Psoas muscle (tissue), 8 donors: ENCODE measurements around the gene BTBD17. TPM values are rescaled to one million over a fixed set of nuclear protein-coding genes. Genes with fewer than 3 reads are reported as not detected.

Experiments used
- ATAC-seq, 4 donors: fragments of 200-7000 bp; cut with Tn5 transposase; one replicate each; pipeline ENCODE4 v1.9.1; 2020; ENCODE audit warnings: moderate library complexity in 3 of 4, mild to moderate bottlenecking in 2 of 4
- DNase-seq, 2 donors: peaks; one replicate each; pipeline ENCODE4 v3.0.0-alpha.2; 2020
- H3K27ac ChIP-seq: fragments of 200-600 bp; one replicate; pipeline ENCODE4 v1.8.0; 2022
- H3K27me3 ChIP-seq, 3 donors: fragments of 200-600 bp in 1 of 3; one replicate each; pipeline versions ENCODE4 v1.6.1 to v1.8.0; 2013 to 2022; ENCODE audit warnings: low read length in 2 of 3, mild to moderate bottlenecking in 2 of 3, moderate library complexity in 1 of 3; ENCODE audit not compliant: insufficient read depth in 3 of 3
- H3K36me3 ChIP-seq, 2 donors: fragments of 200-600 bp in 1 of 2; one replicate each; pipeline versions ENCODE4 v1.6.1 to v1.8.0; 2013 to 2022; ENCODE audit warnings: low read depth in 1 of 2, mild to moderate bottlenecking in 1 of 2, moderate library complexity in 1 of 2; ENCODE audit not compliant: insufficient read depth in 1 of 2
- H3K4me1 ChIP-seq: fragments of 200-600 bp; one replicate; pipeline ENCODE4 v1.8.0; 2022
- H3K4me3 ChIP-seq: fragments of 200-600 bp; one replicate; pipeline ENCODE4 v1.8.0; 2022; ENCODE audit warnings: mild to moderate bottlenecking
- H3K9me3 ChIP-seq: fragments of 200-600 bp; one replicate; pipeline ENCODE4 v1.8.0; 2022
- CTCF ChIP-seq: fragments of 200-600 bp; IDR thresholded peaks from one replicate; pipeline ENCODE4 v1.8.0; 2022; ENCODE audit warnings: antibody characterized with exemption
- WGBS, 3 donors: extraction: QIAGEN DNeasy Blood & Tissue Kit; methylation state at CpG; one replicate each; pipeline versions ENCODE4 v1.1.6 to v1.1.7; 2013; 5-methylcytosine and 5-hydroxymethylcytosine counted together
- intact Hi-C, 2 donors: fragments of 100-400 bp; cut with DNase I; formaldehyde crosslinking; loops; one replicate each; pipeline versions ENCODE4 v1.11.0 to v1.14.2; 2022
- polyA plus RNA-seq, 3 donors: library from polyadenylated mRNA; stranded (reverse); fragments of 200-250 nt; gene quantifications; one replicate each; pipeline ENCODE4 v1.2.3, GENCODE V29; 2013
- total RNA-seq, 4 donors: library from RNA; stranded (reverse); fragmentation: NEBNext Ultra II Directional in 2 of 4; extraction: Animal tissue kit (Norgen Biotek cat#: 25700) in 2 of 4; gene quantifications; one replicate each; pipeline versions ENCODE4 v1.2.1 to v1.2.4, GENCODE V29; 2021 to 2023
- donor health status: healthy with polysubstance abuse.
- donor health status: DM: no; HTN: no; CAD: no; lungs with moderate emphysema.
- donor health status: Bipolar disorder and iron deficiency.
- donor health status: healthy.
- donor health status: DM: yes; HTN: yes; CAD: no.
- donor health status: DM: no; HTN: no; CAD: no.
- donor health status: DM: no; HTN: no; CAD: no.
- donor health status: DM: yes; HTN: yes; CAD: no.

BTBD17 gene
- total and polyA plus RNA-seq, 7 donors = not detected

GRCh38 chr17:74336307-74336706 is 25.4 kb downstream of the BTBD17 start:
- Histone ChIP-seq H3K4me1 (no peaks in the 10 kb centered on the region), H3K27me3 (peaks cover 0 to 13% (median 4%) of the 10 kb centered on the region in 3 donors), H3K4me3 (no peak overlapping the region), H3K36me3 (no peaks in the 10 kb centered on the region), H3K9me3 (no peaks in the 10 kb centered on the region), H3K27ac (no peak overlapping the region)
- 71 to 76% (median 74%) methylated on average over 7 of the region's 7 CpGs for WGBS, 3 donors
- ATAC-seq (no peak), DNase-seq (no peak)
- no peak for TF ChIP-seq CTCF
- intact Hi-C loops = no loop called here

- Histone ChIP-seq H3K4me1 (no peaks in the 10 kb centered on the region), H3K9me3 (no peaks in the 10 kb centered on the region), H3K27me3 (peaks cover 0 to 13% (median 4%) of the 10 kb centered on the region in 3 donors), H3K4me3 (no peak overlapping the region), H3K36me3 (no peaks in the 10 kb centered on the region), H3K27ac (no peak overlapping the region)
- 77 to 85% (median 82%) methylated on average over 5 of the region's 5 CpGs for WGBS, 3 donors
- no peak for DNase-seq
- TF ChIP-seq CTCF = no peak
- no peak for ATAC-seq
- intact Hi-C loops = no loop called here
Observed at GRCh38 chr17:74335529-74336062, 26.1 kb downstream of the BTBD17 start.

- no peak for TF ChIP-seq CTCF
- intact Hi-C loops = no loop called here
- WGBS, 3 donors = 87 to 95% (median 88%) methylated on average over 2 of the region's 2 CpGs
- Histone ChIP-seq H3K36me3 (no peaks in the 10 kb centered on the region), H3K27ac (no peak overlapping the region), H3K9me3 (no peaks in the 10 kb centered on the region), H3K4me1 (no peaks in the 10 kb centered on the region), H3K4me3 (no peak overlapping the region), H3K27me3 (peaks cover 0 to 13% (median 4%) of the 10 kb centered on the region in 3 donors)
- ATAC-seq (no peak), DNase-seq (no peak)
Observed at GRCh38 chr17:74334393-74335039, 27.2 kb downstream of the BTBD17 start.

GRCh38 chr17:74332763-74333283 is 28.8 kb downstream of the BTBD17 start:
- H3K27ac ChIP-seq = no peak overlapping the region
- no peak for DNase-seq
- TF ChIP-seq CTCF = no peak
- no peaks in the 10 kb centered on the region for H3K36me3 ChIP-seq
- intact Hi-C loops = no loop called here
- no peak overlapping the region for H3K4me3 ChIP-seq
- no peaks in the 10 kb centered on the region for H3K4me1 ChIP-seq
- 46 to 50% (median 50%) methylated on average over 11 of the region's 11 CpGs for WGBS, 3 donors
- H3K9me3 ChIP-seq = no peaks in the 10 kb centered on the region
- H3K27me3 ChIP-seq = peaks cover 0 to 7% (median 0%) of the 10 kb centered on the region in 3 donors
- ATAC-seq = no peak
